GM12865 (cell line): Measurements from ENCODE around the gene DOHH.

Experiments
- DNase-seq: peaks from one replicate; pipeline ENCODE4 v3.0.0; 2010; ENCODE audit warnings: low read depth
- H3K4me3 ChIP-seq: 2 replicates; pipeline ENCODE4 v1.5.1; 2011; ENCODE audit warnings: mild to moderate bottlenecking, low read depth, low read length, control low read depth
- TF ChIP-seq, protein P1 (sequence below): IDR thresholded peaks from 2 replicates; pipeline ENCODE4 v1.5.1; 2011; ENCODE audit warnings: low read length, control low read depth, low read depth, inconsistent platforms; ENCODE audit not compliant: insufficient read depth; ENCODE audit errors: missing control alignments

The DOHH gene

DNA sequence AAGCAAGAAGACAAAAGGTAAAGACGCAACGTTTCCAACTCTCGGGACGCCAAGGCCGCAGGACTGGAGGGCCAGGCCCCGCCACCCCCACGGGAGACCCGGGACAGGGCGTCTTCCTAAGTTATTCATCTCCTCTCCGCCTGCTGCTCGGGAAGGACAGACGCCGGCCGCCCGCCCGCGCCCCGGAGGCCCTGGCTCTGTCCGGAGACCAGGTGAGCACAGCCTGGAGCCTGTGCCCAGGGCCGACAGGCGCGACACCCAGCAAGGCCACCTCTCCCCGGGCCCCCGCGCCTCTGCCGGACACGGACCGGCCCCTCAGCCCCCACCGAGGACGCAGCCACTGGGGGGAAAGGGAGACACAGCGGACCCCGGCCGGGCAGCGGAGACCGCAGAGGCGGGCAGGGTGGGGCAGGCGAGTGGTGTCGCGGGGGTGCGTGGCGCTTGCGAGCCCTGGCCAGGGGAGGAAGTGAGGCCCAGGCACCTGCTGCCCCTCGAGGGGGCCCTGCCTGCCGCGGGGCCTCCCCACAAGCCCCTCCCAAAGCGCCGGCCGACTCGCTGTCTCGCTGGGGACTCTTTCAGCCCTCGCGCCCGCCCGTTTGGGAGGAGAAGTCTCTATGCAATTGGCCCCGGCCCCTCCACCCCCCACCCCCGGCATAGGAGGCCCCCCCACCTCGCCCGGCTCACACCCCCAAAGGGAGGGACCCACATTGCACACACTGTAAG lies 37.3 kb downstream of the DOHH start:
- no peak for DNase-seq
- no peak overlapping the region for H3K4me3 ChIP-seq
- TF ChIP-seq, protein P1, sequence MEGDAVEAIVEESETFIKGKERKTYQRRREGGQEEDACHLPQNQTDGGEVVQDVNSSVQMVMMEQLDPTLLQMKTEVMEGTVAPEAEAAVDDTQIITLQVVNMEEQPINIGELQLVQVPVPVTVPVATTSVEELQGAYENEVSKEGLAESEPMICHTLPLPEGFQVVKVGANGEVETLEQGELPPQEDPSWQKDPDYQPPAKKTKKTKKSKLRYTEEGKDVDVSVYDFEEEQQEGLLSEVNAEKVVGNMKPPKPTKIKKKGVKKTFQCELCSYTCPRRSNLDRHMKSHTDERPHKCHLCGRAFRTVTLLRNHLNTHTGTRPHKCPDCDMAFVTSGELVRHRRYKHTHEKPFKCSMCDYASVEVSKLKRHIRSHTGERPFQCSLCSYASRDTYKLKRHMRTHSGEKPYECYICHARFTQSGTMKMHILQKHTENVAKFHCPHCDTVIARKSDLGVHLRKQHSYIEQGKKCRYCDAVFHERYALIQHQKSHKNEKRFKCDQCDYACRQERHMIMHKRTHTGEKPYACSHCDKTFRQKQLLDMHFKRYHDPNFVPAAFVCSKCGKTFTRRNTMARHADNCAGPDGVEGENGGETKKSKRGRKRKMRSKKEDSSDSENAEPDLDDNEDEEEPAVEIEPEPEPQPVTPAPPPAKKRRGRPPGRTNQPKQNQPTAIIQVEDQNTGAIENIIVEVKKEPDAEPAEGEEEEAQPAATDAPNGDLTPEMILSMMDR = no peak

DNA sequence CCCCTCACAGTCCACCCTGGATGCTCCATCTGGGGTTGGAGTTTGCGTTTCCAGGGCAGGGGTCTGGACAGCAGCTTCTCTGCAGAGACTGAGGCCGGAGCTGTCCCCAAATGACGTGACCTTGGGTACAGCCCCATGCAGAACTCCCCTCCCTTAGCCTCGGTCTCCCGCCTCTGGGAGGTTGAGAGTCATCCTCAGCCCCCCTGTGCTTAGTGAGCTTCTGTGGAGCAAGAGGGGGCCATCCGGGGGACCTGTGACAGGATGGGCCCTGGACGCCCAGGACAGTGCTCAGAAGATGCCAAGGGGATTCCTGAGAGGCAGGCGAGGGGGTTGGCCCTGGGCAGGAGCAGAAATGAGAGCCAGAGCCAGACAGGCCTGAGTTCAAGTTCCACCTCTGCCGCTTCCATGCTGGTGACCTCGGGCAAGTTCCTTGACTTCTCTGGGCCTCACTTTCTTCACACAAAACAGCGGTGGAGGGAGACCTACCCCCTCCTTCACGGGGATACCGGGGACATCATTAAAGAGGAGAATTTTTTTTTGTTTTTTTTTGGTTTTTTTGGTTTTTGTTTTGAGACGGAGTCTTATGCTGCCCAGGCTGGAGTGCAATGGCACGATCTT lies 40.4 kb downstream of the DOHH start:
- TF ChIP-seq, protein P1 = no peak
- no peak for DNase-seq
- H3K4me3 ChIP-seq = no peak overlapping the region

DNA sequence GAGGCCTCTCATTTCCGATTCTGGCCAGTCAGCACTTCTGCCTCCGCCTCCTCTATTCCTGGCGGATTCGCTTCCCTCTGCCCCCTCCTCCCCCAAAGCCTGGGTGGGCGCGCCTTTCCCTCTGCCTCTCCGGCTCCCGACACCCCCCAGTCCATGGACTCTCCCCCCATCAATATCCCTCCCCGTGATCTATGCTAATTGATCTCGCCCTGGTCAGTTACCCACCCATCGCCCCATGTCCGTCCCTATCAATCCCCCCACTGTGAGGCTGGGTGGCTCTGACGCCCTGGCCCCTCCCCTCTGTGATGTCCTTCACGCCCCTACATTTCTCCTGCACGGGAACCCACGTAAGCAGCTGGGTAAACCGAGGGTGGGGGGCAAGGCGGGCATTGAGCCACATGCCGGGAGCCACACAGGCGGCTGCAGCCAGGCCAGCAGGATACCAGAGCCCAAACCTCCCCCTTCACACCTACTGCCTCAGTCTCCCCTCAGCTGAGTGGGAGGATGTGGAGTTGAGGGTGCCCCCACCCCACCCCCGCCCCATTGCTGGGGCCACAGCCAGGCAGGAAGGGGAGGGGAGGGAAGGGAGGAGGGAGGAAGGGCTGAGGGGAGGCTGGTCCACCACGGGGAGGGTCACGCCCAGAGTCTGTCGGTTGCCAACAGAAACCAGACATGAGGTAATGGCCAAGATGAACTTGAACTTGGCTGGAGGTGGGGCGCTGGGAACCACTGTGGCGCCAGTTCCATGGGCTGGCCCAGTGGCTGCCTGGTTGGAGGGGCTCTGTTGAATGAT lies 41.2 kb downstream of the DOHH start:
- H3K4me3 ChIP-seq = no peak overlapping the region
- TF ChIP-seq, protein P1 = no peak
- DNase-seq = peak; percentile 43

DNA sequence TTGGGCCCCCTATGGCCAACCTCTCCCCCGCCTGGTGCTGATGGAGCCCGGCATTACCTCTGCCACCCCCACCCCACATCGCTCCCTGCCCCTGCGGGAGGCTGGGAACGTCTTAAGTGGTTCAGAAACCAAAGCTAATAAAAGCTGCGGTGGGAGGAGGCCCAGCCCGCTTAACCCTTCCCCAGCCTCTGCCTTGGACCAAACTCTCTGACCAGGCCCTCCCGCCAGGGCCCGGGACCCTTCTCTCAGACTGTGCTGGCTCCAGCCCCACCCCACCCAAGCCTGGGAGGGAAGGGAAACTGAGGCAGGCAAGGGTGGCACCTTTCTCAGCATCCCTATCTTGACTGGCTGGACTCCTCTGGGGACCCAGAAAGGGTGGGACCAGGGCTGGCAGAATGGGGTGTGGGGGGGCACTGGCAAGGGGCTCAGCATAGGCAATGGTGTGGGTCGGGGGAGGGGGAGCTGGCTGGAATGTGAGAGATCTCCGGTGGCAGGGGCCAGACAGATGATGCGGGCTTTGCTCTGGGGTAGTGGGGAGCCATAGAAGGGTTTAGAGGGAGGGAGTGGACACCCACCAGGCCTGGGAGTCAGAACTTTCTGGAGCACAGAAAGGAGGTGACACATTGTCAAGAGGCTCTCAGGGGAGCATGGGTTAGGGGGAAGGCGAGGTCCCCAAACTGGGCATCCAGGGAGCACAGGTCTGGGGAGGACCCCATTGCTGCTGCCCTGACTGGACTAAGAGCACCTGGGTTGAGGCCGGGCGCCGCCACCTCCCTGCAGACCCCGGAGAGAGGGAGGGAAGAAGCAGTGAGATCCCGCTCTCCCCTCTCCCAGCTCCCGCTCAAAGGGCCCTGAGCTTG lies 42.0 kb downstream of the DOHH start:
- DNase-seq = no peak

DNA sequence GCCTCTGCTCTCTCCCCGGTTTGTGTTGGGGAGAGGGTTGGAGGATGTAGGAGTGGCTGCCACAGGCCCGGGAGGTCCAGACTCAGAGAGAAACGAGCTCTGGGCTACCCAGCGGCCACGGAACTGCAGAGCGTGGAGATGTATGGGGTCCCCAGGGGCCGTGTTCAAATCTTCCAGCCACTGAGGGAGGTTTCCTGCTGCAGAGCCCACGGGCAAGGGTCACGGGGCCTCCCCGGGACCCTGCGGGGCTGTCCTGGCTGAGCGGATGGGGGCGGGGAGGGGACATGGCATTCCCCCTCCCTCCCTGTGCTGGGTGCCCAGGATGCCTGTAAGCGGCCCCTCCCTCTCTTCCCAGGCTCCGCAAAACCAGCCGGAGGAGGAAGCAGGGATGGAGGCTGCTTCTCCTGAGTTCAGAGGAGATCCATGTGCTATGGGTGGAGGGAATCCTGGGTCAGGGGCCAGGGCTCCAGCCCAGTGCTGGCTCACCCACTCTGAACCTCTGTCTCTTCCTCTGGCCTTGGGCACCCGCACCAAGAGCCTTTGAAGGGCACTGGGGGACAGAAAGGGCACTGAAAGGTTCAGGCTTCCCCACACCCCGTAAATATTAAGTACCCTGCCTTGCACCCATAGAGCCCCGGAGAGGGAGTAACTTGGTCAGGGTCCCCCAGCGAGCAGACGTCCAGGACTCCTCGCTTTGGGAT lies 42.8 kb downstream of the DOHH start:
- H3K4me3 ChIP-seq = no peak overlapping the region
- no peak for DNase-seq
- TF ChIP-seq, protein P1 = no peak

More for the DNA sequence above, 42.0 kb downstream of the DOHH start:
- TF ChIP-seq, protein P1 = no peak
- H3K4me3 ChIP-seq = no peak overlapping the region

DNA sequence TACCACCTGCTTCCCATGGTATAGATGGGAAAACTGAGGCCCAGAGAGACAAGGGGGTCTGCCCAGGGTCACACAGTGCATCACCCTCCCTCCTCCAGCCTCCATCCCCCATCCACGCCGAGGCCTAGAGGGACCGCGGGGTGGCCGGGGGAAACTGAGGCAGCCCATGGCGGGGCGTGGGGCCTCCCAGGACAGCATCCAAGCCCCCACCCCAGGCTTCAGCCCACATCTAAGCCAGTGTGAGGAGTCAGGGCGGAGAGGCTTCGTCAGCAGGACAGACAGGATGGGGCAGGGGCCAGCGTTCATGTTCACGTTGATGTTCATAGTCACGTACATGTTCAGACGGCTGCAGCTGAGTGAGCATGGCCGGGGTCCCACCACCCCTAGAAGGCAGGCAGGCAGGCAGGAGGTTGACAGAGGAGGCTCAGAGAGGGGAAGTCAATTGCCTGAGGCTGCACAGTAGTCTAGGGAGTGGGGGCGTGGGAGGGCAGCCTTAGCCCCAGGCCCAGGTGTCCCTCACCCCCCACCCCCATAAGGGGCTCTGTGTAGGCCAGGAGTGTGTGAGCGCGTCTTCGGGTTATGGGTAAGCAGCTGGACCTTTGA lies 43.4 kb downstream of the DOHH start:
- TF ChIP-seq, protein P1 = no peak
- no peak for DNase-seq
- no peak overlapping the region for H3K4me3 ChIP-seq
